Measurements from ENCODE around the gene PRR32.

The PRR32 gene

DNA sequence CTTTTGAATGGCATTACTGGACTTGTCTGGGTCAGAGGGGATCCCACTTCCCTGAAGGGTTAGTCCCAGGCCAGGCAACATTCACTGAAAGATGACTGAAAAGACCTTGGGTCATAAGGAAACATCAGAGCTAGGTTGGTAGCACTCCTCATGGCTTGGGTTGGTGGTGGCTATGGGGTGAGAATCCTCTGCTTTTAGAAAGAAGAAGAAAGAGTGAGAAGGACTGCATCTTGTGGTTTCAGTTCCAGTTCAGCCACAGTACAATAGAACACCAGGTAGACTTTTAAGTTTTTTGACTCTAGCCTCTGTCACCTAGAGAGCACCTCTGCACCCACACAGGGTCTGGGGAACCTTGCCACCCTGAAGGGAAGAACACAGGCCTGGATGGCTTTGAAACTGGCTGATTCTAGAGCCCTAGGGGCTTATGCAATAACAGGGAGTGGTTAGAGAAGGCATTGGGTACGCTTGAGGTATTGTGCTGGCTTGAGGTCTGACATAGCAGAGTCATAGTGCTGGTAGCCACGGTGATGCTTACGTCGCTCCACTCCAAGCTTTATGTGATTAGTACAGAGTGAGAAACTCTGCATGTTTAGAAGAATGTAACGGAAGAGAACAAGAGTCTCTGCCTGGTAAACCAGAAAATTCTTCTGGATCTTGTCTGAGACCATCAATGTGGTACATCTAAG lies 36.5 kb downstream of the PRR32 start (continued):
- TF ChIP-seq, protein P1, sequence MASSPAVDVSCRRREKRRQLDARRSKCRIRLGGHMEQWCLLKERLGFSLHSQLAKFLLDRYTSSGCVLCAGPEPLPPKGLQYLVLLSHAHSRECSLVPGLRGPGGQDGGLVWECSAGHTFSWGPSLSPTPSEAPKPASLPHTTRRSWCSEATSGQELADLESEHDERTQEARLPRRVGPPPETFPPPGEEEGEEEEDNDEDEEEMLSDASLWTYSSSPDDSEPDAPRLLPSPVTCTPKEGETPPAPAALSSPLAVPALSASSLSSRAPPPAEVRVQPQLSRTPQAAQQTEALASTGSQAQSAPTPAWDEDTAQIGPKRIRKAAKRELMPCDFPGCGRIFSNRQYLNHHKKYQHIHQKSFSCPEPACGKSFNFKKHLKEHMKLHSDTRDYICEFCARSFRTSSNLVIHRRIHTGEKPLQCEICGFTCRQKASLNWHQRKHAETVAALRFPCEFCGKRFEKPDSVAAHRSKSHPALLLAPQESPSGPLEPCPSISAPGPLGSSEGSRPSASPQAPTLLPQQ (tag by site-specific recombination; IDR thresholded peaks at IDR 0.05), result no peak
- TF ChIP-seq, protein P2, sequence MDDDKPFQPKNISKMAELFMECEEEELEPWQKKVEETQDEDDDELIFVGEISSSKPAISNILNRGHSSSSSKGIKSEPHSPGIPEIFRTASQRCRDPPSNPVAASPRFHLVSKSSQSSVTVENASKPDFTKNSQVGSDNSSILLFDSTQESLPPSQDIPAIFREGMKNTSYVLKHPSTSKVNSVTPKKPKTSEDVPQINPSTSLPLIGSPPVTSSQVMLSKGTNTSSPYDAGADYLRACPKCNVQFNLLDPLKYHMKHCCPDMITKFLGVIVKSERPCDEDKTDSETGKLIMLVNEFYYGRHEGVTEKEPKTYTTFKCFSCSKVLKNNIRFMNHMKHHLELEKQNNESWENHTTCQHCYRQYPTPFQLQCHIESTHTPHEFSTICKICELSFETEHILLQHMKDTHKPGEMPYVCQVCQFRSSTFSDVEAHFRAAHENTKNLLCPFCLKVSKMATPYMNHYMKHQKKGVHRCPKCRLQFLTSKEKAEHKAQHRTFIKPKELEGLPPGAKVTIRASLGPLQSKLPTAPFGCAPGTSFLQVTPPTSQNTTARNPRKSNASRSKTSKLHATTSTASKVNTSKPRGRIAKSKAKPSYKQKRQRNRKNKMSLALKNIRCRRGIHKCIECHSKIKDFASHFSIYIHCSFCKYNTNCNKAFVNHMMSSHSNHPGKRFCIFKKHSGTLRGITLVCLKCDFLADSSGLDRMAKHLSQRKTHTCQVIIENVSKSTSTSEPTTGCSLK (tag by site-specific recombination; IDR thresholded peaks at IDR 0.05), result no peak
- TF ChIP-seq ZNF132 (tag by site-specific recombination; IDR thresholded peaks at IDR 0.05; ENCODE audit: borderline replicate concordance), result no peak
- TF ChIP-seq, protein P3, sequence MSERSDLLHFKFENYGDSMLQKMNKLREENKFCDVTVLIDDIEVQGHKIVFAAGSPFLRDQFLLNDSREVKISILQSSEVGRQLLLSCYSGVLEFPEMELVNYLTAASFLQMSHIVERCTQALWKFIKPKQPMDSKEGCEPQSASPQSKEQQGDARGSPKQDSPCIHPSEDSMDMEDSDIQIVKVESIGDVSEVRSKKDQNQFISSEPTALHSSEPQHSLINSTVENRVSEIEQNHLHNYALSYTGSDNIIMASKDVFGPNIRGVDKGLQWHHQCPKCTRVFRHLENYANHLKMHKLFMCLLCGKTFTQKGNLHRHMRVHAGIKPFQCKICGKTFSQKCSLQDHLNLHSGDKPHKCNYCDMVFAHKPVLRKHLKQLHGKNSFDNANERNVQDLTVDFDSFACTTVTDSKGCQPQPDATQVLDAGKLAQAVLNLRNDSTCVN (tag by site-specific recombination; optimal IDR thresholded peaks at IDR 0.05), result no peak
